H1 (cell line): ENCODE results near the gene HIVEP2.

Source experiments
- JUN ChIP-seq: IDR thresholded peaks from 2 replicates; pipeline ENCODE4 v1.6.1; 2011; ENCODE audit warnings: low read depth, mild to moderate bottlenecking, improper control_type of control experiment, low read length
- POLR2AphosphoS5 ChIP-seq: IDR thresholded peaks from 2 replicates; pipeline ENCODE4 v1.6.1; 2011; ENCODE audit warnings: low read depth, low read length
- YY1 ChIP-seq: IDR thresholded peaks from 2 replicates; pipeline ENCODE4 v1.6.1; 2011; ENCODE audit warnings: low read depth, mild to moderate bottlenecking, low read length
- ZNF274 ChIP-seq: IDR thresholded peaks from 2 replicates; pipeline ENCODE4 v1.7.0; 2012; ENCODE audit warnings: low read length, borderline replicate concordance; ENCODE audit errors: extremely low read depth
- TF ChIP-seq, protein P1 (sequence below), 3 experiments: IDR thresholded peaks; 1 replicate in 2 of 3; 2 replicates in 1 of 3; pipeline versions ENCODE4 v1.5.1 to v1.6.1; 2011; ENCODE audit warnings: low read length in 3 of 3, mild to moderate bottlenecking in 3 of 3, inconsistent platforms in 2 of 3, low read depth in 1 of 3, moderate library complexity in 1 of 3; ENCODE audit not compliant: insufficient read depth in 1 of 3; ENCODE audit errors: control extremely low read depth in 1 of 3
- TF ChIP-seq, protein P2 (sequence below): IDR thresholded peaks from 2 replicates; pipeline ENCODE4 v1.6.1; 2012; ENCODE audit warnings: low read length, inconsistent platforms

- TF ChIP-seq YY1 (no peak), POLR2AphosphoS5 (no peak), ZNF274 (no peak), JUN (no peak)
- TF ChIP-seq, protein P1, sequence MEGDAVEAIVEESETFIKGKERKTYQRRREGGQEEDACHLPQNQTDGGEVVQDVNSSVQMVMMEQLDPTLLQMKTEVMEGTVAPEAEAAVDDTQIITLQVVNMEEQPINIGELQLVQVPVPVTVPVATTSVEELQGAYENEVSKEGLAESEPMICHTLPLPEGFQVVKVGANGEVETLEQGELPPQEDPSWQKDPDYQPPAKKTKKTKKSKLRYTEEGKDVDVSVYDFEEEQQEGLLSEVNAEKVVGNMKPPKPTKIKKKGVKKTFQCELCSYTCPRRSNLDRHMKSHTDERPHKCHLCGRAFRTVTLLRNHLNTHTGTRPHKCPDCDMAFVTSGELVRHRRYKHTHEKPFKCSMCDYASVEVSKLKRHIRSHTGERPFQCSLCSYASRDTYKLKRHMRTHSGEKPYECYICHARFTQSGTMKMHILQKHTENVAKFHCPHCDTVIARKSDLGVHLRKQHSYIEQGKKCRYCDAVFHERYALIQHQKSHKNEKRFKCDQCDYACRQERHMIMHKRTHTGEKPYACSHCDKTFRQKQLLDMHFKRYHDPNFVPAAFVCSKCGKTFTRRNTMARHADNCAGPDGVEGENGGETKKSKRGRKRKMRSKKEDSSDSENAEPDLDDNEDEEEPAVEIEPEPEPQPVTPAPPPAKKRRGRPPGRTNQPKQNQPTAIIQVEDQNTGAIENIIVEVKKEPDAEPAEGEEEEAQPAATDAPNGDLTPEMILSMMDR (IDR thresholded peaks at IDR 0.05; ENCODE audit: control extremely low read depth in 1 of 3, insufficient read depth in 1 of 3, low read depth in 1 of 3, low read length in 3 of 3) = no peak
- TF ChIP-seq, protein P2, sequence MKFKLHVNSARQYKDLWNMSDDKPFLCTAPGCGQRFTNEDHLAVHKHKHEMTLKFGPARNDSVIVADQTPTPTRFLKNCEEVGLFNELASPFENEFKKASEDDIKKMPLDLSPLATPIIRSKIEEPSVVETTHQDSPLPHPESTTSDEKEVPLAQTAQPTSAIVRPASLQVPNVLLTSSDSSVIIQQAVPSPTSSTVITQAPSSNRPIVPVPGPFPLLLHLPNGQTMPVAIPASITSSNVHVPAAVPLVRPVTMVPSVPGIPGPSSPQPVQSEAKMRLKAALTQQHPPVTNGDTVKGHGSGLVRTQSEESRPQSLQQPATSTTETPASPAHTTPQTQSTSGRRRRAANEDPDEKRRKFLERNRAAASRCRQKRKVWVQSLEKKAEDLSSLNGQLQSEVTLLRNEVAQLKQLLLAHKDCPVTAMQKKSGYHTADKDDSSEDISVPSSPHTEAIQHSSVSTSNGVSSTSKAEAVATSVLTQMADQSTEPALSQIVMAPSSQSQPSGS = no peak
Measured at GRCh38 chr6:142760152-142760551, 184.8 kb downstream of the HIVEP2 start.
